Spleen (tissue), 11 donors: ENCODE data around the gene GLT8D1. TPM values are rescaled to one million over a fixed set of nuclear protein-coding genes. Genes with fewer than 3 reads are reported as not detected.

Experiments used
- DNase-seq: peaks from one replicate; pipeline ENCODE4 v3.0.0-alpha.2; 2020
- H3K27ac ChIP-seq, 8 donors: fragments of 200-600 bp; sonication (generic) in 7 of 8; 1 replicate in 4 of 8; 2 replicates in 4 of 8; pipeline versions ENCODE4 v1.5.0 to v1.8.0; 2016 to 2021; ENCODE audit warnings: inconsistent platforms in 4 of 8, mild to moderate bottlenecking in 4 of 8, moderate library complexity in 1 of 8
- H3K27me3 ChIP-seq, 7 donors: fragments of 200-600 bp; sonication (generic) in 6 of 7; replicated peaks in 1 of 7; 1 replicate in 4 of 7; 2 replicates in 3 of 7; pipeline versions ENCODE4 v1.5.0 to v1.8.0; 2016 to 2021; ENCODE audit warnings: inconsistent platforms in 3 of 7, mild to moderate bottlenecking in 1 of 7
- H3K36me3 ChIP-seq, 6 donors: fragments of 200-600 bp; sonication (generic) in 5 of 6; 1 replicate in 4 of 6; 2 replicates in 2 of 6; pipeline versions ENCODE4 v1.5.0 to v1.8.0; 2016 to 2021; ENCODE audit warnings: inconsistent platforms in 2 of 6
- H3K4me1 ChIP-seq, 6 donors: fragments of 200-600 bp; sonication (generic) in 5 of 6; 1 replicate in 3 of 6; 2 replicates in 3 of 6; pipeline versions ENCODE4 v1.5.0 to v1.8.0; 2016 to 2021; ENCODE audit warnings: inconsistent platforms in 3 of 6
- H3K4me3 ChIP-seq, 8 donors: fragments of 200-600 bp; sonication (generic) in 7 of 8; 1 replicate in 4 of 8; 2 replicates in 4 of 8; pipeline versions ENCODE4 v1.5.0 to v1.8.0; 2016 to 2021; ENCODE audit warnings: inconsistent platforms in 4 of 8, mild to moderate bottlenecking in 4 of 8, moderate library complexity in 2 of 8
- H3K9me3 ChIP-seq, 8 donors: fragments of 200-600 bp; sonication (generic) in 7 of 8; 1 replicate in 4 of 8; 2 replicates in 4 of 8; pipeline versions ENCODE4 v1.5.0 to v1.8.0; 2016 to 2021; ENCODE audit warnings: inconsistent platforms in 4 of 8
- CTCF ChIP-seq, 11 experiments: fragments of 200-600 bp in 7 of 11; fragments of 450-650 bp in 4 of 11; sonication (generic) in 4 of 11; IDR thresholded peaks in 8 of 11; conservative IDR thresholded peaks in 3 of 11; 1 replicate in 7 of 11; 2 replicates in 4 of 11; pipeline versions ENCODE4 v1.4.0 to v1.8.0; 2016 to 2021; ENCODE audit warnings: antibody characterized with exemption in 11 of 11, inconsistent platforms in 4 of 11, mild to moderate bottlenecking in 1 of 11
- POLR2A ChIP-seq, 3 donors: fragments of 450-650 bp; IDR thresholded peaks; one replicate each; pipeline ENCODE4 v1.5.1; 2017; ENCODE audit warnings: antibody characterized with exemption in 3 of 3, mild to moderate bottlenecking in 1 of 3
- POLR2AphosphoS5 ChIP-seq, 3 donors: sonication (generic); formaldehyde crosslinking; IDR thresholded peaks; one replicate each; pipeline ENCODE4 v1.5.1; 2017; ENCODE audit warnings: antibody characterized with exemption in 3 of 3
- WGBS, 5 donors: extraction: QIAGEN DNeasy Blood & Tissue Kit in 3 of 5; methylation state at CpG; one replicate each; pipeline versions ENCODE4 v1.1.5 to v1.1.7; 2013 to 2018; 5-methylcytosine and 5-hydroxymethylcytosine counted together
- intact Hi-C: fragments of 100-400 bp; cut with DNase I; formaldehyde crosslinking; loops from one replicate; pipeline ENCODE4 v1.15.0; 2023; ENCODE audit warnings: low total_unique reads
- polyA plus RNA-seq, 3 donors: library from polyadenylated mRNA; stranded (reverse); fragments of 200-250 nt; gene quantifications; one replicate each; pipeline ENCODE4 v1.2.1, GENCODE V29; 2013
- small RNA-seq, 4 donors: library from RNA; depleted of rRNA; stranded (forward); fragments of <200 nt; gene quantifications; one replicate each; pipeline ENCODE3, GENCODE V24; 2016
- total RNA-seq, 7 donors: library from RNA; depleted of rRNA in 3 of 7; stranded (reverse); fragments of >200 nt in 3 of 7; fragmentation: NEBNext Ultra II Directional in 4 of 7; extraction: Animal tissue kit (Norgen Biotek cat#: 25700) in 4 of 7; gene quantifications; one replicate each; pipeline versions ENCODE4 v1.1.0 to v1.2.1, GENCODE V29; 2016 to 2021
- donor health status: healthy with polysubstance abuse.
- donor health status: DM: no; HTN: no; CAD: no; lungs with moderate emphysema.
- donor health status: DM: no; HTN: no; CAD: no.
- donor health status: Bipolar disorder and iron deficiency.
- donor health status: healthy.
- donor health status: DM: no; HTN: no; CAD: no.
- donor health status: DM: yes; HTN: yes; CAD: no.

GLT8D1 gene
- total and polyA plus RNA-seq, 10 donors, result 21.8 to 53.9 (median 30.9) TPM

GRCh38 chr3:52650439-52650838, 55.2 kb downstream of the GLT8D1 start:
- H3K27me3 ChIP-seq, result no peaks in the 10 kb centered on the region
- H3K27ac ChIP-seq, result peak overlapping the region in 2 of 8 donors; percentile 33 to 38
- 72 to 91% (median 90%) methylated on average over 1 of the region's 1 CpG for WGBS, 5 donors
- intact Hi-C loops, result no loop called here
- TF ChIP-seq POLR2AphosphoS5 (IDR thresholded peaks at IDR 0.05) (no peak), CTCF (IDR thresholded peaks at IDR 0.05 in 8 of 11, conservative IDR thresholded peaks at IDR 0.05 in 3 of 11) (no peak), POLR2A (IDR thresholded peaks at IDR 0.05) (no peak)
- no peaks in the 10 kb centered on the region for H3K4me1 ChIP-seq
- H3K9me3 ChIP-seq, result no peaks in the 10 kb centered on the region
- DNase-seq, result no peak
- no peak overlapping the region for H3K4me3 ChIP-seq
- H3K36me3 ChIP-seq, result peaks cover 0 to 100% (median 87%) of the 10 kb centered on the region in 6 donors

DNA sequence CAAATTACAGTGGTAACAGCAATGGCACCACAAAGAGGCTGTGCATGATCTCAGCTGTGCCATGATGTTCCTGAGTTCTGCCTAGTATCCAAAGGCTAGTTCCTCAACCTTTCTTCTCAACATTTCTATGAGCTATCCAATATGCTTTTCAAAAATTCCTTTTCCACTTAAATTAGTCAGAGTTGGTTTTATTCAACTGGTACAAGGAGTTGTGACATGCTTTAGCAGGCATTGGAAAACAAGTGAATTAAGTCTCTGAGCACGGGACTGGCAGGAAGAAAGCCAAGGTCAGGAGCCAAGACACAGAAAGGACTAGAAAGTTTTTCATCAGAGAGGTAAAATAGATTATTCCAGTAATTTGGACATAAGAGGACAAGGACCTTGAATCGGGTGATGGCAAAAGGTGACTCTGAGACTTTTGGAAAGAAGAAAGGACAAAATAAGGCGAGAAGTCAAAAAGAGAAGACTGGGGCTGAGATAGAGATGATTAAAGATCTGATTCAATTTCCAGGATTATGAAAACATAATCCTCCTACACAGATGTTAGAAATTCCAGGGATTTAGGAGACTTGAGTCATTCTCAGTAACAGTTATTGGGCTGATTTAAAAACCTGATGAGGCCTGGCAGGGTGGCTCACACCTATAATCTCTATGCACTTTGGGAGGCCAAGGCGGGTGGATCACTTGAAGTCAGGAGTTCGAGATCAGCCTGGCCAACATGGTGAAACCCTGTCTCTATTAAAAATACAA, 56.0 kb downstream of the GLT8D1 start:
- Histone ChIP-seq H3K27me3 (no peaks in the 10 kb centered on the region), H3K9me3 (no peaks in the 10 kb centered on the region), H3K27ac (peak overlapping the region in 3 of 8 donors; percentile 33 to 44 (median 38)), H3K36me3 (peaks cover 0 to 100% (median 86%) of the 10 kb centered on the region in 6 donors), H3K4me1 (no peaks in the 10 kb centered on the region), H3K4me3 (no peak overlapping the region)
- TF ChIP-seq POLR2A (IDR thresholded peaks at IDR 0.05), result no peak
- TF ChIP-seq CTCF (IDR thresholded peaks at IDR 0.05 in 8 of 11, conservative IDR thresholded peaks at IDR 0.05 in 3 of 11), result no peak
- TF ChIP-seq POLR2AphosphoS5 (IDR thresholded peaks at IDR 0.05), result no peak
- WGBS, 5 donors, result 73 to 91% (median 85%) methylated on average over 5 of the region's 5 CpGs
- DNase-seq, result no peak
- intact Hi-C loops, result no loop called here

GRCh38 chr3:52645549-52645948, 60.0 kb downstream of the GLT8D1 start:
- H3K36me3 ChIP-seq, result peaks cover 0 to 100% (median 85%) of the 10 kb centered on the region in 6 donors
- DNase-seq, result no peak
- no peaks in the 10 kb centered on the region for H3K9me3 ChIP-seq
- no peak overlapping the region for H3K27ac ChIP-seq
- H3K27me3 ChIP-seq, result no peaks in the 10 kb centered on the region
- 95 to 98% (median 95%) methylated on average over 6 of the region's 6 CpGs for WGBS, 5 donors
- no peak overlapping the region for H3K4me3 ChIP-seq
- H3K4me1 ChIP-seq, result no peaks in the 10 kb centered on the region
- intact Hi-C loops, result no loop called here
- no peak for TF ChIP-seq POLR2A (IDR thresholded peaks at IDR 0.05)
- no peak for TF ChIP-seq CTCF (IDR thresholded peaks at IDR 0.05 in 8 of 11, conservative IDR thresholded peaks at IDR 0.05 in 3 of 11)

Small RNA genes within 50 kb of the gene (small RNA-seq; reads per million reads assigned to genes)
- gene AC006254.2, result 0 reads per million in 4 donors
- 6,047 to 12,778 (median 8,153) reads per million in 4 donors for gene RF00569
- gene RF01183, result 0 reads per million in 4 donors
- 0 to 0.21 (median 0.03) reads per million in 4 donors for gene SNORD19
- 0 reads per million in 4 donors for gene SNORD19B
- 2,218 to 2,946 (median 2,576) reads per million in 4 donors for gene SNORD69

Other genes with a start within 250 kb of the GLT8D1 start
- gene STAB1, start 210.5 kb downstream of the GLT8D1 start, total RNA-seq, result 1,000 to 10,000 TPM in 1 of 7 donors, 100 to 1,000 TPM in 6; 351 to 1,070 (median 406) TPM
- gene STAB1, start 210.5 kb downstream of the GLT8D1 start, polyA plus RNA-seq, result 1,000 to 10,000 TPM in 2 of 3 donors, 100 to 1,000 TPM in 1; 287 to 1,994 (median 1,275) TPM
- gene NT5DC2, start 171.9 kb downstream of the GLT8D1 start, total RNA-seq, result 10 to 100 TPM in 6 of 7 donors, 1 to 10 TPM in 1; 9.3 to 26.0 (median 12.0) TPM
- 10 to 100 TPM in 1 of 3 donors, 1 to 10 TPM in 2; 7.8 to 11.8 (median 7.9) TPM for gene NT5DC2, start 171.9 kb downstream of the GLT8D1 start, polyA plus RNA-seq
- 10 to 100 TPM in 3 of 7 donors, 1 to 10 TPM in 4; 2.7 to 12.8 (median 7.6) TPM for gene UQCC5, start 169.2 kb downstream of the GLT8D1 start, total RNA-seq
- 10 to 100 TPM; 24.8 to 41.5 (median 26.1) TPM for gene UQCC5, start 169.2 kb downstream of the GLT8D1 start, polyA plus RNA-seq
- gene PBRM1, start 19.9 kb downstream of the GLT8D1 start, total RNA-seq, result 100 to 1,000 TPM in 3 of 7 donors, 10 to 100 TPM in 4; 60.0 to 125 (median 82.8) TPM
- gene PBRM1, start 19.9 kb downstream of the GLT8D1 start, polyA plus RNA-seq, result 10 to 100 TPM in 1 of 3 donors, 1 to 10 TPM in 2; 5.7 to 10.6 (median 6.2) TPM
- 10 to 100 TPM; 49.8 to 87.8 (median 67.3) TPM for gene GNL3, start 19.8 kb downstream of the GLT8D1 start, total RNA-seq
- 10 to 100 TPM; 61.8 to 70.4 (median 68.0) TPM for gene GNL3, start 19.8 kb downstream of the GLT8D1 start, polyA plus RNA-seq
- 100 to 1,000 TPM in 3 of 7 donors, 10 to 100 TPM in 4; 56.5 to 154 (median 80.3) TPM for gene SPCS1, start 315 bp upstream of the GLT8D1 start, total RNA-seq
- gene SPCS1, start 315 bp upstream of the GLT8D1 start, polyA plus RNA-seq, result 100 to 1,000 TPM in 2 of 3 donors, 10 to 100 TPM in 1; 92.4 to 125 (median 122) TPM
- 10 to 100 TPM; 17.4 to 28.0 (median 26.3) TPM for gene NEK4, start 65.1 kb upstream of the GLT8D1 start, total RNA-seq
- gene NEK4, start 65.1 kb upstream of the GLT8D1 start, polyA plus RNA-seq, result 1 to 10 TPM; 3.2 to 5.5 (median 4.9) TPM
- 1 to 10 TPM in 4 of 7 donors, under 1 TPM in 3; 0.65 to 4.0 (median 1.5) TPM for gene ITIH1, start 71.8 kb upstream of the GLT8D1 start, total RNA-seq
- gene ITIH1, start 71.8 kb upstream of the GLT8D1 start, polyA plus RNA-seq, result 10 to 100 TPM in 1 of 3 donors, 1 to 10 TPM in 2; 4.4 to 11.4 (median 5.9) TPM
- gene ITIH3, start 89.0 kb upstream of the GLT8D1 start, total RNA-seq, result 10 to 100 TPM in 6 of 7 donors, 1 to 10 TPM in 1; 8.0 to 53.7 (median 17.6) TPM
- gene ITIH3, start 89.0 kb upstream of the GLT8D1 start, polyA plus RNA-seq, result 10 to 100 TPM; 12.4 to 44.4 (median 15.2) TPM
- gene ITIH4, start 124.9 kb upstream of the GLT8D1 start, total RNA-seq, result 10 to 100 TPM in 6 of 7 donors, 1 to 10 TPM in 1; 9.9 to 27.4 (median 20.1) TPM
- gene ITIH4, start 124.9 kb upstream of the GLT8D1 start, polyA plus RNA-seq, result 10 to 100 TPM; 10.4 to 54.2 (median 30.3) TPM
- 1 to 10 TPM in 5 of 7 donors, not detected in 2; 2.5 to 6.8 (median 3.4) TPM for gene MUSTN1, start 129.2 kb upstream of the GLT8D1 start, total RNA-seq
- 10 to 100 TPM; 10.0 to 17.8 (median 16.1) TPM for gene MUSTN1, start 129.2 kb upstream of the GLT8D1 start, polyA plus RNA-seq
- gene STIMATE, start 191.8 kb upstream of the GLT8D1 start, total RNA-seq, result 10 to 100 TPM; 20.3 to 65.6 (median 40.6) TPM
- gene STIMATE, start 191.8 kb upstream of the GLT8D1 start, polyA plus RNA-seq, result 10 to 100 TPM in 1 of 3 donors, 1 to 10 TPM in 2; 4.0 to 12.8 (median 5.5) TPM